ENCODE measurements around the gene LDLRAD2. TPM values are rescaled to one million over a fixed set of nuclear protein-coding genes. Genes with fewer than 3 reads are reported as not detected.
A peak's percentile ranks its signal among the peaks of the same experiment; 100 is the strongest.

LDLRAD2 gene
- total RNA-seq, 1 experiment from 2014 or later = not detected

- H3K4me3 ChIP-seq (ENCODE audit: low read depth, low read length, poor library complexity, severe bottlenecking) = no peak overlapping the region
- H3K4me1 ChIP-seq (ENCODE audit: insufficient read depth, low read length, poor library complexity, severe bottlenecking) = no peaks in the 10 kb centered on the region
- intact Hi-C loops (cut with micrococcal nuclease; ENCODE audit: unreplicated experiment) = no loop called here
- H3K9me3 ChIP-seq (ENCODE audit: low read depth, low read length, poor library complexity, severe bottlenecking) = no peaks in the 10 kb centered on the region
- no peak overlapping the region for H3K27ac ChIP-seq (ENCODE audit: low read depth, low read length, poor library complexity, severe bottlenecking)
- BruUV-seq (replicated peaks) = no TSS peak
- POLR2A ChIA-PET (ENCODE audit: low non-redundant PET) = no interaction called here
- no peaks in the 10 kb centered on the region for H3K27me3 ChIP-seq (replicated peaks; ENCODE audit: insufficient read depth, low read depth, low read length, poor library complexity)
- CTCF ChIA-PET = no interaction called here
- TF ChIP-seq, protein P1, sequence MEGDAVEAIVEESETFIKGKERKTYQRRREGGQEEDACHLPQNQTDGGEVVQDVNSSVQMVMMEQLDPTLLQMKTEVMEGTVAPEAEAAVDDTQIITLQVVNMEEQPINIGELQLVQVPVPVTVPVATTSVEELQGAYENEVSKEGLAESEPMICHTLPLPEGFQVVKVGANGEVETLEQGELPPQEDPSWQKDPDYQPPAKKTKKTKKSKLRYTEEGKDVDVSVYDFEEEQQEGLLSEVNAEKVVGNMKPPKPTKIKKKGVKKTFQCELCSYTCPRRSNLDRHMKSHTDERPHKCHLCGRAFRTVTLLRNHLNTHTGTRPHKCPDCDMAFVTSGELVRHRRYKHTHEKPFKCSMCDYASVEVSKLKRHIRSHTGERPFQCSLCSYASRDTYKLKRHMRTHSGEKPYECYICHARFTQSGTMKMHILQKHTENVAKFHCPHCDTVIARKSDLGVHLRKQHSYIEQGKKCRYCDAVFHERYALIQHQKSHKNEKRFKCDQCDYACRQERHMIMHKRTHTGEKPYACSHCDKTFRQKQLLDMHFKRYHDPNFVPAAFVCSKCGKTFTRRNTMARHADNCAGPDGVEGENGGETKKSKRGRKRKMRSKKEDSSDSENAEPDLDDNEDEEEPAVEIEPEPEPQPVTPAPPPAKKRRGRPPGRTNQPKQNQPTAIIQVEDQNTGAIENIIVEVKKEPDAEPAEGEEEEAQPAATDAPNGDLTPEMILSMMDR (conservative IDR thresholded peaks at IDR 0.05; ENCODE audit: low read depth, low read length) = no peak
- TF ChIP-seq EZH2 (IDR thresholded peaks at IDR 0.05; ENCODE audit: borderline replicate concordance, low read depth, low read length, poor library complexity, severe bottlenecking) = no peak
- H3K36me3 ChIP-seq (ENCODE audit: insufficient read depth, low read length, poor library complexity, severe bottlenecking) = no peaks in the 10 kb centered on the region
- no peak for DNase-seq (ENCODE audit: low spot score)
Measured at GRCh38 chr1:21804536-21804935, 7.5 kb upstream of the LDLRAD2 start.

- TF ChIP-seq EZH2 (IDR thresholded peaks at IDR 0.05; ENCODE audit: borderline replicate concordance, low read depth, low read length, poor library complexity, severe bottlenecking) = no peak
- ChIA-PET CTCF (interaction anchor here (0.7 kb wide), 1 partner anchor 32 kb away, joined by 3 read pairs; no protein-coding TSS in a partner anchor), POLR2A (ENCODE audit: low non-redundant PET) (no interaction called here)
- H3K9me3 ChIP-seq (ENCODE audit: low read depth, low read length, poor library complexity, severe bottlenecking) = no peaks in the 10 kb centered on the region
- H3K27ac ChIP-seq (ENCODE audit: low read depth, low read length, poor library complexity, severe bottlenecking) = no peak overlapping the region
- peaks cover 10% of the 10 kb centered on the region for H3K27me3 ChIP-seq (replicated peaks; ENCODE audit: insufficient read depth, low read depth, low read length, poor library complexity)
- H3K4me1 ChIP-seq (ENCODE audit: insufficient read depth, low read length, poor library complexity, severe bottlenecking) = no peaks in the 10 kb centered on the region
- BruUV-seq (replicated peaks) = no TSS peak
- intact Hi-C loops (cut with micrococcal nuclease; ENCODE audit: unreplicated experiment) = no loop called here
- H3K4me3 ChIP-seq (ENCODE audit: low read depth, low read length, poor library complexity, severe bottlenecking) = no peak overlapping the region
- DNase-seq (ENCODE audit: low spot score) = no peak
- no peaks in the 10 kb centered on the region for H3K36me3 ChIP-seq (ENCODE audit: insufficient read depth, low read length, poor library complexity, severe bottlenecking)
Measured at GRCh38 chr1:21813542-21813941, 1.5 kb downstream of the LDLRAD2 start.

GRCh38 chr1:21814241-21814918 lies 2.3 kb downstream of the LDLRAD2 start:
- no TSS peak for BruUV-seq (replicated peaks)
- H3K4me1 ChIP-seq (ENCODE audit: insufficient read depth, low read length, poor library complexity, severe bottlenecking) = no peaks in the 10 kb centered on the region
- peaks cover 10% of the 10 kb centered on the region for H3K27me3 ChIP-seq (replicated peaks; ENCODE audit: insufficient read depth, low read depth, low read length, poor library complexity)
- CTCF ChIA-PET = no interaction called here
- no peak for TF ChIP-seq EZH2 (IDR thresholded peaks at IDR 0.05; ENCODE audit: borderline replicate concordance, low read depth, low read length, poor library complexity, severe bottlenecking)
- TF ChIP-seq, protein P1 (conservative IDR thresholded peaks at IDR 0.05; ENCODE audit: low read depth, low read length) = peak; percentile 49
- H3K9me3 ChIP-seq (ENCODE audit: low read depth, low read length, poor library complexity, severe bottlenecking) = no peaks in the 10 kb centered on the region
- POLR2A ChIA-PET (ENCODE audit: low non-redundant PET) = no interaction called here
- DNase-seq (ENCODE audit: low spot score) = no peak
- intact Hi-C loops (cut with micrococcal nuclease; ENCODE audit: unreplicated experiment) = no loop called here
- no peak overlapping the region for H3K4me3 ChIP-seq (ENCODE audit: low read depth, low read length, poor library complexity, severe bottlenecking)
- H3K36me3 ChIP-seq (ENCODE audit: insufficient read depth, low read length, poor library complexity, severe bottlenecking) = no peaks in the 10 kb centered on the region
- no peak overlapping the region for H3K27ac ChIP-seq (ENCODE audit: low read depth, low read length, poor library complexity, severe bottlenecking)
